ENCODE data around the gene SINHCAF.

The SINHCAF gene

GRCh38 chr12:31346267-31346666, 20.3 kb upstream of the SINHCAF start:
- H3K27ac ChIP-seq: peak overlapping the region; percentile 25
- TF ChIP-seq CTCF (conservative IDR thresholded peaks at IDR 0.05): no peak

- no peak overlapping the region for H3K27ac ChIP-seq
- TF ChIP-seq CTCF (conservative IDR thresholded peaks at IDR 0.05): no peak
Observed at GRCh38 chr12:31343139-31343538, 17.2 kb upstream of the SINHCAF start.

- no peak for TF ChIP-seq CTCF (conservative IDR thresholded peaks at IDR 0.05)
- H3K27ac ChIP-seq: no peak overlapping the region
Observed at GRCh38 chr12:31342286-31342685, 16.3 kb upstream of the SINHCAF start.

GRCh38 chr12:31339831-31340622, 14.1 kb upstream of the SINHCAF start:
- no peak for TF ChIP-seq CTCF (conservative IDR thresholded peaks at IDR 0.05)
- no peak overlapping the region for H3K27ac ChIP-seq

- no peak overlapping the region for H3K27ac ChIP-seq
- no peak for TF ChIP-seq CTCF (conservative IDR thresholded peaks at IDR 0.05)
Observed at GRCh38 chr12:31337952-31338351, 12.0 kb upstream of the SINHCAF start.

- TF ChIP-seq CTCF (conservative IDR thresholded peaks at IDR 0.05): no peak
- no peak overlapping the region for H3K27ac ChIP-seq
Observed at GRCh38 chr12:31331242-31331641, 5.3 kb upstream of the SINHCAF start.

GRCh38 chr12:31326736-31327659, 1.0 kb upstream of the SINHCAF start:
- no peak for TF ChIP-seq CTCF (conservative IDR thresholded peaks at IDR 0.05)
- peak overlapping the region; percentile 99 for H3K27ac ChIP-seq
